ENCODE data around the gene INPP5A.

GRCh38 chr10:132739225-132739613, 201.6 kb downstream of the INPP5A start:
- TF ChIP-seq CTCF (conservative IDR thresholded peaks at IDR 0.05; ENCODE audit: low read depth, low read length) (no peak), EZH2 (IDR thresholded peaks at IDR 0.05; ENCODE audit: low read length, unreplicated experiment) (no peak)

Data from PC-3 (cell line).